T-helper 1 cell treated with Interleukin-12 subunit alpha and Interleukin-12 subunit beta and Interleukin-4 antibody, amounts not matched to agents 30 ng/mL and 1 ng/mL, for 36 hours (primary cell): ENCODE measurements around the gene MAMDC2. TPM values are rescaled to one million over a fixed set of nuclear protein-coding genes. Genes with fewer than 3 reads are reported as not detected.

ENCODE experiments used
- intact Hi-C: fragments of 100-400 bp; cut with micrococcal nuclease; formaldehyde crosslinking; loops from one replicate; pipeline ENCODE4 v1.15.1; 2024
- total RNA-seq: library from RNA; stranded (reverse); gene quantifications from 2 replicates; pipeline ENCODE4 v1.2.3, GENCODE V29; 2022

MAMDC2 gene
- total RNA-seq, 1 donor from 2014 or later = not detected

DNA sequence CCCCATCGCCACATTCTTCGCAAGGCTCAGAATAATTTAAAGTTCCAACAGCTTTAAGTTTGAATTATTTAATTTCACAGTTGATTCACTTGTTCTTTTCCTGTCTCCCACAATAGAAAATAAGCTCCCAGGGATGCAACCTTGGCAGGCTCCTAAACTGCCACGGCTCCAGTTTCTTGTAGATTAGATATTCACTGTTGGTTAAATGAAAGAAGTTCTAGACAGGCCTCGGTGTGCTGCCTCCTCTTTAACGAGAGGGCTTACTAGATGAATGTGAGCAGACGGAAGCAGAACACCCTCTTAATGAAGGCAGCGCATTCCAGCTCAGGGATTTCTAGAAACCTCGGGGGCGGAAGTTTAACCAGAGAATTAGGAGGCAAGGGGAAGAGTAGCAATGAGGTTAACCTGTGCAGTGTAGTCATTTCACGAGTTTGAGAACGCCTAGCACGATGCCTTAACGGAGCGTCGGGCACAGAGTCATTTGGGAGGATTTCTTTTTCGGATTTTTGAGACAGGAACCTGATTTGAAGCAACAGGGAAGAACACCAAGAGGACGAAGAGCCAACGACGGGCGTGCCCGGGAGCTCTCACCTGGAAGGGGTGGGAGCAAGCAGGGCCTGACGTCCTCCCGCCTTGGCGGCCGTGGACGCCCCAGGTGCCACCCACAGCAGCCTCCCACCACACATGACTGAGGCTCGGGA lies 214.5 kb downstream of the MAMDC2 start:
- intact Hi-C loops = loop anchor here (1.0 to 10.0 kb wide), 10 partner anchors 83 to 1657 kb away; partner anchors contain the start of genes ABHD17B, C9orf85, CEMIP2 and PTAR1

GRCh38 chr9:70258692-70259511 lies 215.3 kb downstream of the MAMDC2 start, which contains the start of gene SMC5:
Gene SMC5 (plus strand): TSS chr9:70258978. CDS start chr9:70259079, 101 bp downstream.
- intact Hi-C loops = loop anchor here (1.0 to 10.0 kb wide), 10 partner anchors 82 to 1656 kb away; partner anchors contain the start of genes ABHD17B, C9orf85, CEMIP2 and PTAR1

- intact Hi-C loops = loop anchor here (2.0 to 10.0 kb wide), 6 partner anchors 81 to 1655 kb away; partner anchors contain the start of genes ABHD17B, C9orf85 and CEMIP2
Measured at GRCh38 chr9:70259512-70259802, 215.8 kb downstream of the MAMDC2 start.

DNA sequence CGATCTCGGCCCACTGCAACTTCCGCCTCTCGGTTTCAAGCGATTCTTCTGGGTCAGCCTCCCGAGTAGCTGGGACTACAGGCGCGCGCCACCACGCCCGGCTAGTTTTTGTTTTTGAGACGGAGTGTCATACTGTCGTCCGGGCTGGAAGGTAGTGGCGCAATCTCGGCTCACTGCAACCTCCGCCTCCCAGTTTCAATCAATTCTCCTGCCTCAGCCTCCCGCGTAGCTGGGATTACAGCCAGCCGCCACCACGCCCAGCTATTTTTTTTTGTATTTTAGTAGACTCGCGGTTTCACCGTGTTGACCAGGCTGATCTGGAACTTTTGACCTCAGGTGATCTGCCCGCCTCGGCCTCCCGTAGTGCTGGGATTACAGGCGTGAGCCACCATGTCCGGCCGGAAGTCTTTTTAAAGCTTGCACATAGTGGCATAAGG lies 216.4 kb downstream of the MAMDC2 start:
- intact Hi-C loops = no loop called here

DNA sequence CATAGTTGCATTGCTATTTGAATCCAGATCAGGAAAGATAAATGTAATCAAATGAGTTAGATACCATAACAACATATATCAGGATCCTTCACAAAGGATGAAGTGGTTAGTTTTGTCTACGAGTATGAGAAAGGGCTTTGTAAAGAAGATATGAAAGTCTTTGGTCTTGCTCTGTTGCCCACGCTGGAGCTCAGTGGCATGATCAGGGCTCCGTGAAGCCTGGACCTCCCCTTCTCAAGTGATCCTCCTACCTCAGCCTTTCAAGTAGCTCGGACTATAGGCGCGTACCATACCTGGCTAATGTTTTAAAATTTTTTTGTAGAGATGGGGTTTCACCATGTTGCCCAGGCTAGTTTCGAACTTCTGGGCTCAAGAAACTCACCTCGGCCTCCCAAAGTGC lies 217.0 kb downstream of the MAMDC2 start:
- intact Hi-C loops = no loop called here

DNA sequence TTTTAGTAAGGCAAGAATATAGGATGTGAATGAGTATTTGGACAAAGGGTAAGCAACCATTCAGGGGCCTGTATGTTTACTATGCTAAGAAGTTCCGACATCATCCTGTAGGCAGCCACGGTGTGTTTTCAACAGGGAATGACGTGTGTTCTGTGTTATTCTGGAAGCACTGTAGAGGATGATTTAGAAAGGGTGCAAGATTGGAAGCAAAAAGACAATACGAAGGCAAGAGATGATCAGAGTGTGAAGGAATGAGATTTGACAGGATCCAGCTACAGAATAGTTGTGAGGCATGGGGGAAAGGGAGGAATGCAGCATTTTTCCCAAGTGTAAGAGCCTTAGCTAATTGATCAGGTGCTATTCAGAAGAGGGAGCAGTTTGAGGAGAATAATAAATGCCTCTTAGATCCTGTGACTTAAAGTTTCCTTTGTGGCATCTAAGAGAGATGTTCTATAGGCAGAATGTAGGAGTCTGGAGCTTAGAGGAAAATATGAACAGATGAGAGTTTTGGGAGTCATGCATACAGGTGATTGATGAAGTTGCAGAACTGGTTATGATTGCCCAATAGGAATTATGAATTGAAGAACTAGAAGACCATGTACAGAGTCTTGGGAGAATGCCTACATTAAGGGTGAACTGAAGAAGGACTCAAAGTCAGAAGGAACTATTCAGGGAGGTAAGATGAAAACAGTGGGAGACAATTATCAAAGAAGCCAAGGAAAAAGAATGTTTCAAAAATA lies 217.7 kb downstream of the MAMDC2 start:
- intact Hi-C loops = no loop called here

DNA sequence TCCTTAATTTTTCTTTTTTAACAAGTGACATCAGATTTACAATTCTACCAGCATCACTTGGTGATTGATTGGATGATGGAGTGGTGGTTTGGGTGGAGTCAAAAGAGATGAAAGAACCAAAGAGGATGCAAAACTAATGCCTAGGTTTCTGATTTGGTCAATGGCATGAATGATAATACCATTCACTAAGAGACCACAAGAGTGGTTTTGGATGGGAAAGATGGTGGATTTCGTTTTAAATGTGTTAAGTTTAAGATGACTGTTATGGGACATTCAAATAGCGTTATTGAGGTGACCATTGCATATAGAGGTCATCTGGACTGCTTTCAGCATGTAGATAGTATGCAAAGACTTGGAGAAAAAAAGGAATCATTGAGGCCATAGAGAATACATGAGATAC lies 218.7 kb downstream of the MAMDC2 start:
- intact Hi-C loops = no loop called here

GRCh38 chr9:70262948-70263347 lies 219.3 kb downstream of the MAMDC2 start:
- intact Hi-C loops = no loop called here

GRCh38 chr9:70263421-70263820 lies 219.8 kb downstream of the MAMDC2 start:
- intact Hi-C loops = no loop called here

Other genes with a start within 250 kb of the MAMDC2 start
- not detected in 2 replicates for gene CFAP95, start 223.0 kb upstream of the MAMDC2 start, total RNA-seq
- 36.8 and 37.7 TPM in 2 replicates for gene SMC5, start 215.1 kb downstream of the MAMDC2 start, total RNA-seq